SIG-M5 treated with dmso at 0.1 percent for 504 hours (cell line): ENCODE measurements around the gene ADGRD1.
A peak's percentile ranks its signal among the peaks of the same experiment; 100 is the strongest.
"Not testable (repeated sequence)": the region's sequence is repeated elsewhere in the genome, so short reads cannot be mapped to it uniquely, and the experiment has no call there.

ENCODE experiments used
- DNase-seq: peaks from one replicate; lab custom pipeline; 2025; ENCODE audit not compliant: unreplicated experiment; lab: John Stamatoyannopoulos, UW

ADGRD1 gene

GRCh38 chr12:130983328-130984017 lies 29.8 kb downstream of the ADGRD1 start:
- DNase-seq = peak; percentile 4

- no peak for DNase-seq
These were observed 30.7 kb downstream of the ADGRD1 start for GRCh38 chr12:130984183-130985058.

GRCh38 chr12:130987151-130987931 lies 33.6 kb downstream of the ADGRD1 start:
- no peak for DNase-seq

GRCh38 chr12:130988261-130988660 lies 34.6 kb downstream of the ADGRD1 start:
- no peak for DNase-seq

- DNase-seq = no peak
These were observed 35.0 kb downstream of the ADGRD1 start for GRCh38 chr12:130988751-130989150.

GRCh38 chr12:130989391-130989790 lies 35.7 kb downstream of the ADGRD1 start:
- no peak for DNase-seq

GRCh38 chr12:130990034-130990433 lies 36.3 kb downstream of the ADGRD1 start:
- DNase-seq = no peak

GRCh38 chr12:130992448-130992847 lies 38.7 kb downstream of the ADGRD1 start:
- no peak for DNase-seq

GRCh38 chr12:130992979-130993538 lies 39.4 kb downstream of the ADGRD1 start:
- DNase-seq = no peak

- no peak for DNase-seq
These were observed 40.3 kb downstream of the ADGRD1 start for GRCh38 chr12:130993759-130994670.

- DNase-seq = no peak
These were observed 41.2 kb downstream of the ADGRD1 start for GRCh38 chr12:130994821-130995375.

- not testable (repeated sequence) for DNase-seq
These were observed 41.8 kb downstream of the ADGRD1 start for GRCh38 chr12:130995386-130995969.

GRCh38 chr12:130998136-130998535 lies 44.4 kb downstream of the ADGRD1 start:
- DNase-seq = no peak

GRCh38 chr12:131000000-131000486 lies 46.3 kb downstream of the ADGRD1 start:
- DNase-seq = no peak

- no peak for DNase-seq
These were observed 47.8 kb downstream of the ADGRD1 start for GRCh38 chr12:131001493-131001892.

- no peak for DNase-seq
These were observed 48.5 kb downstream of the ADGRD1 start for GRCh38 chr12:131002216-131002631.

- no peak for DNase-seq
These were observed 49.5 kb downstream of the ADGRD1 start for GRCh38 chr12:131003036-131003715.

GRCh38 chr12:131003716-131004045 lies 50.0 kb downstream of the ADGRD1 start:
- DNase-seq = no peak

GRCh38 chr12:131004166-131004565 lies 50.5 kb downstream of the ADGRD1 start:
- no peak for DNase-seq
